ENCODE results near the gene MTRR. TPM values are rescaled to one million over a fixed set of nuclear protein-coding genes. Genes with fewer than 3 reads are reported as not detected.

The MTRR gene
- polyA plus RNA-seq, 3 donors = 18.0 to 25.5 (median 22.1) TPM

DNA sequence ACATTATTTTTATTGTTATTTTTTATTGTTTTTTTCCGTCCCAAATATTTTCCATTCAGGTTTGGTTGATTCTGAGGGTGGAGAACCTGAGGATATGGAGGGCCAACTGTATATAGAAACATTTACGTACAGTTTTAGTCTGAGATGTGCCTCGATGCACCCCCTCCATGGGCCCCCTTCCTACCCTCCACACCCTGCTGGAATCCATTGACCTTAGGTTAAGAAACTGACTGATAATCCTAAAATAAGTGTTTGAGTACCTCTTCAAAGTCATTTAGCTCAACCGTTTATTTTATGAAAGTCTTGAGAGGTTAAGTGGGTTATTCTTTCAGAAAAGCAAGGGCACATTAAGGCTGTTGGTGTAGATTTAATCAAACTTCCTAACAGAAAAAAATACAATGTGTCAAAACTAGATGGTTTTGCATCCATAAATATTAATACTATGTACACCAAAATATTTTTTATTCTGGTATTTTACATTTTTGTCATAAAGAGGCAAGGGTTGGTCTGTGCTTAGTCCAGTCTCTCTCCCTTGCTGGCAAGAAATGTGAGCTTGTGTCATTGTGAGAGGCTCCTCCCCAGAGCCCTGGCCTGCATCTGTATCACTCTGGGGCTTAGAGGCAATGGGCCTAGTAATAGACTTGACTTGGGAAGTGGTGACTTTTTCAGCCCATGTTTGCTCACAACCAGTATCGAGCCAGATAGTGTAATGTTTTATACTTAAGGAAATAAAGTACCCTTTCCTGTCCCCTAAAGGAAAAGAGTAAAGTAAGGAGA is 15.7 kb downstream of the MTRR start:
- Mint-ChIP-seq H3K27me3 (ENCODE audit: low read depth in 3 of 3) (no peaks in the 10 kb centered on the region), H3K4me3 (no peak overlapping the region), H3K4me1 (peaks cover 24% of the 10 kb centered on the region), H3K36me3 (peaks cover 72 to 93% of the 10 kb centered on the region in 2 donors), H3K9me3 (no peaks in the 10 kb centered on the region), H3K27ac (peak overlapping the region in 1 of 7 donors; percentile 0)
- peaks cover 2 to 17% of the 10 kb centered on the region in 2 donors for H3K4me1 ChIP-seq (ENCODE audit: control insufficient read depth in 1 of 2, insufficient read depth in 2 of 2, low read length in 2 of 2)
- no peaks in the 10 kb centered on the region for H3K9me3 ChIP-seq (replicated peaks in 1 of 2; ENCODE audit: control insufficient read depth in 1 of 2, insufficient read depth in 1 of 2, low read length in 2 of 2)
- WGBS (ENCODE audit: insufficient coverage) = no CpG with 5 or more reads among the region's 5 CpGs
- peaks cover 75 to 95% of the 10 kb centered on the region in 2 donors for H3K36me3 ChIP-seq (replicated peaks in 1 of 2; ENCODE audit: control insufficient read depth in 1 of 2, insufficient read depth in 2 of 2, low read length in 2 of 2)
- H3K4me2 ChIP-seq (replicated peaks; ENCODE audit: extremely low read depth, low read length, poor library complexity, severe bottlenecking) = no peak overlapping the region
- H3K9ac ChIP-seq (ENCODE audit: insufficient read depth, low read length, poor library complexity, severe bottlenecking) = no peak overlapping the region
- H3K79me2 ChIP-seq (ENCODE audit: insufficient read depth, low read length) = peaks cover 13% of the 10 kb centered on the region
- TF ChIP-seq, protein P1, sequence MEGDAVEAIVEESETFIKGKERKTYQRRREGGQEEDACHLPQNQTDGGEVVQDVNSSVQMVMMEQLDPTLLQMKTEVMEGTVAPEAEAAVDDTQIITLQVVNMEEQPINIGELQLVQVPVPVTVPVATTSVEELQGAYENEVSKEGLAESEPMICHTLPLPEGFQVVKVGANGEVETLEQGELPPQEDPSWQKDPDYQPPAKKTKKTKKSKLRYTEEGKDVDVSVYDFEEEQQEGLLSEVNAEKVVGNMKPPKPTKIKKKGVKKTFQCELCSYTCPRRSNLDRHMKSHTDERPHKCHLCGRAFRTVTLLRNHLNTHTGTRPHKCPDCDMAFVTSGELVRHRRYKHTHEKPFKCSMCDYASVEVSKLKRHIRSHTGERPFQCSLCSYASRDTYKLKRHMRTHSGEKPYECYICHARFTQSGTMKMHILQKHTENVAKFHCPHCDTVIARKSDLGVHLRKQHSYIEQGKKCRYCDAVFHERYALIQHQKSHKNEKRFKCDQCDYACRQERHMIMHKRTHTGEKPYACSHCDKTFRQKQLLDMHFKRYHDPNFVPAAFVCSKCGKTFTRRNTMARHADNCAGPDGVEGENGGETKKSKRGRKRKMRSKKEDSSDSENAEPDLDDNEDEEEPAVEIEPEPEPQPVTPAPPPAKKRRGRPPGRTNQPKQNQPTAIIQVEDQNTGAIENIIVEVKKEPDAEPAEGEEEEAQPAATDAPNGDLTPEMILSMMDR (IDR thresholded peaks at IDR 0.05) = no peak
- H3K27me3 ChIP-seq (ENCODE audit: control insufficient read depth in 2 of 2, insufficient read depth in 2 of 2, low read length in 2 of 2) = no peaks in the 10 kb centered on the region
- no peak overlapping the region for H3K4me3 ChIP-seq (replicated peaks in 1 of 3; ENCODE audit: low read depth in 2 of 3, low read length in 3 of 3)
- intact Hi-C loops (cut with micrococcal nuclease) = no loop called here
- no peak overlapping the region for H2AFZ ChIP-seq (ENCODE audit: insufficient read depth, low read depth, low read length, poor library complexity, severe bottlenecking)
- peaks cover 3% of the 10 kb centered on the region for H4K20me1 ChIP-seq (ENCODE audit: insufficient read depth, low read length)
- no peak overlapping the region for H3K27ac ChIP-seq (ENCODE audit: low read depth in 1 of 2, low read length in 2 of 2)
- no peak for DNase-seq

DNA sequence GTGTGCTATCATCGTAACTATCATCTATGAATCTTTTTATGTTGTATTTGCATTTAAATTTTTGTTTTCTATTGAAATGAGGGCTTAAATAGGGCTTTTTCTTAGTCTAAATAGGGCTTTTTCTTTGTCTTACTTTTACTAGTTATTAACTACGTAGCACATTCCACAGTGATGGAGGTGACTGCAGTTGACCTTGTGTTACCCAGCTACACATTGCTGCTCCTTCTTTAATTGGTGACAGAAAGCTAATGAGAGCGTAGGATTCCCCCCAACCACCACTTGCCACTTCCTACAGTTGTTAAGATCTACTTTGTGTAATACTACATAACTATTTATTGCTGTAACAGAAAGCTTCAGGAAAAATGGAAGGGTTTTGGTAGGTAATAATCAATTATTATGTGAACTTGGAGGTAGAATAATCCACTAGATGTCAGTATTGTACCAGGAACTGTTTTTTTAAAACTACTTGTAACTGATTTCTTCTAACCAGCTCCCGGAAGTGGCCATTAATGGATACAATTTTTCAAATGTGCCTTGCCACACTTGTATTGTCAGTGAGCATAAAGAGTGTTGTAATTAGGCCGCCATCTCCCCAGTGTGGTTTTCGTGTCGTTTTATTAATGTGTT is 18.0 kb downstream of the MTRR start:
- H3K9me3 Mint-ChIP-seq = peaks cover 0 to 3% (median 0%) of the 10 kb centered on the region in 7 donors
- H2AFZ ChIP-seq (ENCODE audit: insufficient read depth, low read depth, low read length, poor library complexity, severe bottlenecking) = no peak overlapping the region
- peaks cover 10% of the 10 kb centered on the region for H3K4me1 Mint-ChIP-seq
- no peak overlapping the region for H3K4me3 Mint-ChIP-seq
- H3K4me3 ChIP-seq (replicated peaks in 1 of 3; ENCODE audit: low read depth in 2 of 3, low read length in 3 of 3) = no peak overlapping the region
- H3K36me3 ChIP-seq (replicated peaks in 1 of 2; ENCODE audit: control insufficient read depth in 1 of 2, insufficient read depth in 2 of 2, low read length in 2 of 2) = peaks cover 76 to 93% of the 10 kb centered on the region in 2 donors
- H3K27ac Mint-ChIP-seq = no peak overlapping the region
- H4K20me1 ChIP-seq (ENCODE audit: insufficient read depth, low read length) = peaks cover 3% of the 10 kb centered on the region
- H3K4me2 ChIP-seq (replicated peaks; ENCODE audit: extremely low read depth, low read length, poor library complexity, severe bottlenecking) = no peak overlapping the region
- intact Hi-C loops (cut with micrococcal nuclease) = no loop called here
- TF ChIP-seq, protein P1 (IDR thresholded peaks at IDR 0.05) = peak; percentile 60
- no peaks in the 10 kb centered on the region for H3K9me3 ChIP-seq (replicated peaks in 1 of 2; ENCODE audit: control insufficient read depth in 1 of 2, insufficient read depth in 1 of 2, low read length in 2 of 2)
- WGBS (ENCODE audit: insufficient coverage) = 100% methylated on average over 1 of the region's 7 CpGs
- H3K4me1 ChIP-seq (ENCODE audit: control insufficient read depth in 1 of 2, insufficient read depth in 2 of 2, low read length in 2 of 2) = peaks cover 0 to 11% of the 10 kb centered on the region in 2 donors
- no peaks in the 10 kb centered on the region for H3K79me2 ChIP-seq (ENCODE audit: insufficient read depth, low read length)
- no peaks in the 10 kb centered on the region for H3K27me3 ChIP-seq (ENCODE audit: control insufficient read depth in 2 of 2, insufficient read depth in 2 of 2, low read length in 2 of 2)
- H3K27me3 Mint-ChIP-seq (ENCODE audit: low read depth in 3 of 3) = no peaks in the 10 kb centered on the region
- no peak overlapping the region for H3K9ac ChIP-seq (ENCODE audit: insufficient read depth, low read length, poor library complexity, severe bottlenecking)
- peaks cover 68 to 91% of the 10 kb centered on the region in 2 donors for H3K36me3 Mint-ChIP-seq
- DNase-seq = peak in 2 of 3 donors; percentile 15 to 35
- no peak overlapping the region for H3K27ac ChIP-seq (ENCODE audit: low read depth in 1 of 2, low read length in 2 of 2)
